LNCAP (cell line): Measurements from ENCODE around the gene DAZL.

Experiments
- CTCF ChIP-seq: fragments of 450-650 bp; IDR thresholded peaks from 2 replicates; pipeline ENCODE4 v1.5.1; 2017; ENCODE audit warnings: mild to moderate bottlenecking

DAZL gene

GRCh38 chr3:16604887-16605602 is at the start of gene DAZL:
TSS of gene DAZL (minus strand) at chr3:16605423. CDS start at chr3:16605205, 218 bp downstream.
- TF ChIP-seq CTCF = no peak

- no peak for TF ChIP-seq CTCF
Measured at GRCh38 chr3:16654976-16655375, 49.8 kb upstream of the DAZL start.

DNA sequence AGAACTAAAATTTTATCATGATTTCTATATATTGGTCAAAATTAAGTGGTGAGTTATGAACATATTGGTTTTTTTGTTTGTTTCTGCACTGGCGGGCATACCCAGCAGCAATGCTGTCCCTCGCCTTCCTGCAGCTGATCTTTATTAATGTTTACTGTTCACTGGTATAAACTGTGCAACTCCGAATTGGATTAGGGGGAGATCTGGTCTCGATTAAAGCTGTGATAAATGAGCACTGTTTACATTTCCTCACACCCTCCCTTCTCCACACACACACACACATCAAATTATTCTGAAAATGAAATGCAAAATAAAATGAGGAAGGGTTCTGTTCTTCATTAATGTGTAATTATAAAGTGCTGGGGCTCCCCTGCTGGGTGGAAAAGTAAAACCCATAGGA is 48.5 kb upstream of the DAZL start:
- TF ChIP-seq CTCF = no peak

- TF ChIP-seq CTCF = no peak
Measured at GRCh38 chr3:16647668-16648067, 42.4 kb upstream of the DAZL start.

GRCh38 chr3:16639806-16640205 is 34.6 kb upstream of the DAZL start:
- no peak for TF ChIP-seq CTCF

DNA sequence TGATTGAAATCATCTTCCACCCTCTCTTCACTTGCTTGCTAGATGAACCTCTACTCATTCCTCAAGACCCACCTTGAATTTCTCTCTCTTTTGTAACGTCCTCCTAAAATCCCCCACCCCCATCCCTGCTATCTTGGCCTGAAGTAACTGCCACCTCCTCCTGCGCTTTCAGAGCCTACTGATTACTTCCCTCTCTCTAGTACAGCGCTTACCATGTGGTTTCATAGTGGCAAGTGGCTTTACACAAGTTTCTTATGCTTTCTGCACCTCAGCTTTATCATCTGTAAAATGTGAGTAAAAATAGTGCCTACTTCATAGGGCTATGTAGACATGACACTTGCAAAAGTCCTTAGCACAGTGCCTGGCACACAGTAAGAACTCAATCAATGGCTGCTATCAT is 28.7 kb upstream of the DAZL start:
- TF ChIP-seq CTCF = no peak

DNA sequence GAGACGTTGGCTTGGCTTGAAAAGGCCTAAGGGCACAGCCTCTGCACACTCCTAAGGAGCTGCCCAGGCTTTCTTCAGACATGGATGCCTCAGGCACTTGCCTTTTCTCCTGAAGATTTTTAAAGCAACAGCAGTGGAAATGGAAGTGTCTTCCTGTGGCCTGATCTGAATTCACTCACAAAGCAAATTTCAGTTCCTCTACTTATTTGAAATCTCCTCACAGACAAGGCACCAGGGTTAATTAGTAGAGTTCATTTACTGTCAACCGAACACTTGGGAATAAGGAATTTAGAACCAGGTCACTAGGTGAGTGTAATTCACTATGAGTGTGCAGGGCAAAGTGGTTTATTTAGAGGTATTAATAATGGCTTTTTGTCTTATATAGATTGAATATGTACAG is 27.2 kb upstream of the DAZL start:
- no peak for TF ChIP-seq CTCF

GRCh38 chr3:16618721-16619120 is 13.5 kb upstream of the DAZL start:
- no peak for TF ChIP-seq CTCF
